PC-9 (cell line): Measurements from ENCODE around the gene TCEANC. TPM values are rescaled to one million over a fixed set of nuclear protein-coding genes. Genes with fewer than 3 reads are reported as not detected.

Experiments used
- BruUV-seq: library from RNA; stranded (reverse); fragments of 400-500 nt; replicated peaks from 2 replicates; lab custom pipeline; 2021; lab: Mats Ljungman, UMichigan
- CTCF ChIA-PET: fragments of 300-600 bp; sonication (Branson Sonifier 250); formaldehyde crosslinking; loops from one replicate; lab custom pipeline; 2022; ENCODE audit warnings: antibody characterized with exemption; lab: Charles Lee
- POLR2A ChIA-PET: fragments of 300-600 bp; sonication (Branson Sonifier 250); formaldehyde crosslinking; loops from one replicate; lab custom pipeline; 2022; ENCODE audit warnings: antibody characterized with exemption; ENCODE audit not compliant: unreplicated experiment; lab: Charles Lee
- DNase-seq, 2 experiments: peaks; one replicate each; pipeline versions ENCODE4 v3.0.0 to v3.0.0-alpha.2; 2015 to 2022; ENCODE audit warnings: mixed read lengths in 1 of 2
- H2AFZ ChIP-seq: fragments of 200-600 bp; sonication (generic); 2 replicates; pipeline ENCODE4 v1.8.1; 2017; ENCODE audit warnings: antibody characterized with exemption
- H3F3A ChIP-seq: fragments of 200-600 bp; sonication (generic); 2 replicates; pipeline ENCODE4 v1.8.1; 2017; ENCODE audit warnings: antibody characterized with exemption, mild to moderate bottlenecking, low read depth; ENCODE audit not compliant: insufficient read depth
- H3K27ac ChIP-seq: fragments of 200-600 bp; sonication (generic); 2 replicates; pipeline ENCODE4 v1.6.1; 2016; ENCODE audit warnings: mixed run types
- H3K27me3 ChIP-seq: fragments of 200-600 bp; sonication (generic); 2 replicates; pipeline ENCODE4 v1.6.1; 2016; ENCODE audit warnings: low read depth, mixed run types; ENCODE audit not compliant: insufficient read depth
- H3K36me3 ChIP-seq: fragments of 200-600 bp; sonication (generic); 2 replicates; pipeline ENCODE4 v1.6.1; 2016; ENCODE audit warnings: low read depth, mixed run types
- H3K4me1 ChIP-seq: fragments of 200-600 bp; sonication (generic); replicated peaks from 2 replicates; pipeline ENCODE4 v1.6.1; 2016; ENCODE audit warnings: mixed run types; ENCODE audit not compliant: insufficient read depth
- H3K4me2 ChIP-seq: fragments of 200-600 bp; sonication (generic); 2 replicates; pipeline ENCODE4 v1.6.1; 2017; ENCODE audit warnings: mixed run types
- H3K4me3 ChIP-seq: fragments of 200-600 bp; sonication (generic); 2 replicates; pipeline ENCODE4 v1.6.1; 2016; ENCODE audit warnings: mixed run types
- H3K79me2 ChIP-seq: fragments of 200-600 bp; sonication (generic); 2 replicates; pipeline ENCODE4 v1.6.1; 2017; ENCODE audit warnings: low read depth, mixed run types
- H3K9me2 ChIP-seq: fragments of 200-600 bp; sonication (generic); 2 replicates; pipeline ENCODE4 v1.8.1; 2017; ENCODE audit warnings: mild to moderate bottlenecking; ENCODE audit not compliant: insufficient read depth
- H3K9me3 ChIP-seq: fragments of 200-600 bp; sonication (generic); 2 replicates; pipeline ENCODE4 v1.8.1; 2016; ENCODE audit warnings: low read depth; ENCODE audit not compliant: insufficient read depth
- H4K20me1 ChIP-seq: fragments of 200-600 bp; sonication (generic); 2 replicates; pipeline ENCODE4 v1.8.1; 2017; ENCODE audit not compliant: insufficient read depth
- EZH2 ChIP-seq: fragments of 200-600 bp; sonication (generic); IDR thresholded peaks from 2 replicates; pipeline ENCODE4 v1.8.0; 2017; ENCODE audit warnings: antibody characterized with exemption, low read depth
- intact Hi-C: fragments of 100-400 bp; cut with micrococcal nuclease; formaldehyde crosslinking; loops from one replicate; pipeline ENCODE4 v1.10.0; 2022; ENCODE audit not compliant: unreplicated experiment
- total RNA-seq: library from RNA; stranded (reverse); gene quantifications from 2 replicates; pipeline ENCODE4 v1.2.3, GENCODE V29; 2021
- TF ChIP-seq, protein P1 (sequence below): fragments of 200-600 bp; sonication (generic); conservative IDR thresholded peaks from 2 replicates; pipeline ENCODE4 v1.6.1; 2017; ENCODE audit warnings: mixed run types, antibody characterized with exemption, mild to moderate bottlenecking, moderate library complexity

The TCEANC gene
- total RNA-seq, 1 experiment from 2014 or later, result 0.96 TPM

DNA sequence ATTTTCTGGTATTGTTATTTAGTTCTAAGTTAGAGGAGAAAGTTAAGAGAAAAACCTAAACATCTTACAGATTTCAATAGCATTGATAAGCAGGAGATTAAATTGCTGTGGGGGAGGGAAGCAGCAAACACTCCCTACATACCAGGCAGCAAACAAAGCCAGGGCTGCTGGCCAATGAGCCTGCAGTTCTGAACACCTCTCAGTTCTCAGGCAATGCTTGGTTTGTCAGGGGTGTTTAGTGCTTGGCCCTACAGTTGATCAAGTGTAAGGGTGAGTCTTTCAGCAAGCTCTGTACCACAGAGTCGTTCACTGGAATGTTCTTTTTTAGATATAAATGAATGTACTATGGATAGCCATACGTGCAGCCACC is 45.0 kb upstream of the TCEANC start:
- POLR2A ChIA-PET, result no interaction called here
- intact Hi-C loops, result no loop called here
- Histone ChIP-seq H3K9me3 (no peaks in the 10 kb centered on the region), H2AFZ (no peak overlapping the region), H3K79me2 (no peaks in the 10 kb centered on the region), H3K27ac (no peak overlapping the region), H3K9me2 (no peaks in the 10 kb centered on the region), H3K4me3 (no peak overlapping the region), H3K4me2 (no peak overlapping the region), H3K4me1 (no peaks in the 10 kb centered on the region), H3K27me3 (no peaks in the 10 kb centered on the region), H3K36me3 (no peaks in the 10 kb centered on the region), H4K20me1 (no peaks in the 10 kb centered on the region), H3F3A (no peaks in the 10 kb centered on the region)
- no TSS peak for BruUV-seq
- CTCF ChIA-PET, result no interaction called here
- TF ChIP-seq, protein P1, sequence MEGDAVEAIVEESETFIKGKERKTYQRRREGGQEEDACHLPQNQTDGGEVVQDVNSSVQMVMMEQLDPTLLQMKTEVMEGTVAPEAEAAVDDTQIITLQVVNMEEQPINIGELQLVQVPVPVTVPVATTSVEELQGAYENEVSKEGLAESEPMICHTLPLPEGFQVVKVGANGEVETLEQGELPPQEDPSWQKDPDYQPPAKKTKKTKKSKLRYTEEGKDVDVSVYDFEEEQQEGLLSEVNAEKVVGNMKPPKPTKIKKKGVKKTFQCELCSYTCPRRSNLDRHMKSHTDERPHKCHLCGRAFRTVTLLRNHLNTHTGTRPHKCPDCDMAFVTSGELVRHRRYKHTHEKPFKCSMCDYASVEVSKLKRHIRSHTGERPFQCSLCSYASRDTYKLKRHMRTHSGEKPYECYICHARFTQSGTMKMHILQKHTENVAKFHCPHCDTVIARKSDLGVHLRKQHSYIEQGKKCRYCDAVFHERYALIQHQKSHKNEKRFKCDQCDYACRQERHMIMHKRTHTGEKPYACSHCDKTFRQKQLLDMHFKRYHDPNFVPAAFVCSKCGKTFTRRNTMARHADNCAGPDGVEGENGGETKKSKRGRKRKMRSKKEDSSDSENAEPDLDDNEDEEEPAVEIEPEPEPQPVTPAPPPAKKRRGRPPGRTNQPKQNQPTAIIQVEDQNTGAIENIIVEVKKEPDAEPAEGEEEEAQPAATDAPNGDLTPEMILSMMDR, result no peak
- no peak for TF ChIP-seq EZH2
- no peak for DNase-seq

DNA sequence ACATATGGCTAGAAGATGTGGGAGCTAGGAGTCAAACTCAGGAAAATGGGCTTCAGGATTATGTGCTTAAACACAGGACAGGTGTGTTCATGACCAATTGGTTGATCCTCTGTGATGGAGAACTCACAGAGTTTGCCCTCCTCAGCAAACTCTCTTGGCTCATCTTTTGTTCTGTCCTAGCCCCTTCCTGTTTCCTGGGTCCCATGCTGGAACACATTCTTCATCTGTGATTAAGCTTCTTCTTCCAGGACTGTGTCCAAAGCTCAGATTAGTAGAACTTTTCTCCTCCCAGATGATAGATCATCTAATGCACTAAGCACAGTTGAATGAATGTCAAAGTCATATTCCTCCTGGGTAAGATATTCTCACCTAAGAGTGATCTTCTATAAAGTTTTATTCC is 38.8 kb upstream of the TCEANC start:
- DNase-seq, result no peak
- Histone ChIP-seq H3K9me3 (no peaks in the 10 kb centered on the region), H3F3A (no peaks in the 10 kb centered on the region), H3K27me3 (no peaks in the 10 kb centered on the region), H3K36me3 (no peaks in the 10 kb centered on the region), H3K27ac (no peak overlapping the region), H3K4me3 (no peak overlapping the region), H3K4me1 (no peaks in the 10 kb centered on the region), H3K79me2 (no peaks in the 10 kb centered on the region), H3K4me2 (no peak overlapping the region), H4K20me1 (no peaks in the 10 kb centered on the region), H2AFZ (no peak overlapping the region), H3K9me2 (no peaks in the 10 kb centered on the region)
- intact Hi-C loops, result no loop called here
- ChIA-PET CTCF (no interaction called here), POLR2A (no interaction called here)
- BruUV-seq, result no TSS peak
- no peak for TF ChIP-seq EZH2
- TF ChIP-seq, protein P1, result no peak

DNA sequence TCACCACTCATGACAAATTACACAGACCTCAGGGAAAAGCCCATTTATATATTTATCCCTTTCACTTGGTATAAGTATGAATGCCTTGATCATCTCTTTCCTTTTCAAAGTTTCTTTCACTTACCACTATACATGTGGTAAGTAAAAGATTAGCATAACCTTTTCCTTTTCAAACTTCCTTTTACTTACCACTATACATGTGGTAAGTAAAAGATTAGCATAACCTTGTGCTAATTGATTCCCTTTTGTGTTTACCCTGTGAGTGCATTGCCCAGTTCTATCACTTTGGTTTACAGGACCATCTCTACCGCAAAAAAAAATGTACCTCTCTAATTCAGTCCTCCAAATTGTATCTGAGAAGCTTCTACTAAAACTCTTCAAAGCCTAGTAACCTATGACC is 32.7 kb upstream of the TCEANC start:
- H3K4me3 ChIP-seq, result no peak overlapping the region
- H3K4me2 ChIP-seq, result no peak overlapping the region
- H3K27ac ChIP-seq, result no peak overlapping the region
- POLR2A ChIA-PET, result no interaction called here
- CTCF ChIA-PET, result no interaction called here
- no peaks in the 10 kb centered on the region for H3F3A ChIP-seq
- H3K79me2 ChIP-seq, result no peaks in the 10 kb centered on the region
- no peaks in the 10 kb centered on the region for H3K4me1 ChIP-seq
- H3K9me3 ChIP-seq, result no peaks in the 10 kb centered on the region
- no peak for DNase-seq
- H4K20me1 ChIP-seq, result no peaks in the 10 kb centered on the region
- no peaks in the 10 kb centered on the region for H3K36me3 ChIP-seq
- intact Hi-C loops, result no loop called here
- TF ChIP-seq, protein P1, result no peak
- TF ChIP-seq EZH2, result no peak
- no peak overlapping the region for H2AFZ ChIP-seq
- H3K27me3 ChIP-seq, result no peaks in the 10 kb centered on the region
- no peaks in the 10 kb centered on the region for H3K9me2 ChIP-seq
- no TSS peak for BruUV-seq
